HEK293 (cell line): ENCODE results near the gene TMEM198.

ENCODE experiments used
- CTCF ChIP-seq: fragments of 450-650 bp; formaldehyde crosslinking; IDR thresholded peaks from 2 replicates; pipeline ENCODE4 v1.5.1; 2016; ENCODE audit warnings: missing biosample characterization, missing genetic modification characterization
- HOXA7 ChIP-seq: sonication (generic); formaldehyde crosslinking; IDR thresholded peaks from 2 replicates; pipeline ENCODE4 v1.8.1; 2022; ENCODE audit warnings: missing genetic modification reagents, borderline replicate concordance
- SALL2 ChIP-seq: fragments of 450-650 bp; formaldehyde crosslinking; IDR thresholded peaks from 2 replicates; pipeline ENCODE4 v1.5.0; 2017; ENCODE audit warnings: missing biosample characterization, mild to moderate bottlenecking, missing genetic modification characterization, borderline replicate concordance
- ZNF175 ChIP-seq: fragments of 450-650 bp; formaldehyde crosslinking; IDR thresholded peaks from 2 replicates; pipeline ENCODE4 v1.5.1; 2016; ENCODE audit warnings: missing biosample characterization, missing genetic modification characterization
- ZNF274 ChIP-seq, 2 experiments: fragments of 200-500 bp in 1 of 2; fragments of 450-650 bp in 1 of 2; sonication (Bioruptor generic) in 1 of 2; formaldehyde crosslinking in 1 of 2; IDR thresholded peaks; 2 replicates each; pipeline versions ENCODE4 v1.5.1 to v1.6.1; 2014 to 2016; ENCODE audit warnings: borderline replicate concordance in 1 of 2, inconsistent platforms in 1 of 2, low read length in 1 of 2, missing biosample characterization in 1 of 2, missing genetic modification characterization in 1 of 2
- ZNF280D ChIP-seq: fragments of 450-650 bp; formaldehyde crosslinking; IDR thresholded peaks from 2 replicates; pipeline ENCODE4 v1.5.1; 2016; ENCODE audit warnings: missing biosample characterization, missing genetic modification characterization

DNA sequence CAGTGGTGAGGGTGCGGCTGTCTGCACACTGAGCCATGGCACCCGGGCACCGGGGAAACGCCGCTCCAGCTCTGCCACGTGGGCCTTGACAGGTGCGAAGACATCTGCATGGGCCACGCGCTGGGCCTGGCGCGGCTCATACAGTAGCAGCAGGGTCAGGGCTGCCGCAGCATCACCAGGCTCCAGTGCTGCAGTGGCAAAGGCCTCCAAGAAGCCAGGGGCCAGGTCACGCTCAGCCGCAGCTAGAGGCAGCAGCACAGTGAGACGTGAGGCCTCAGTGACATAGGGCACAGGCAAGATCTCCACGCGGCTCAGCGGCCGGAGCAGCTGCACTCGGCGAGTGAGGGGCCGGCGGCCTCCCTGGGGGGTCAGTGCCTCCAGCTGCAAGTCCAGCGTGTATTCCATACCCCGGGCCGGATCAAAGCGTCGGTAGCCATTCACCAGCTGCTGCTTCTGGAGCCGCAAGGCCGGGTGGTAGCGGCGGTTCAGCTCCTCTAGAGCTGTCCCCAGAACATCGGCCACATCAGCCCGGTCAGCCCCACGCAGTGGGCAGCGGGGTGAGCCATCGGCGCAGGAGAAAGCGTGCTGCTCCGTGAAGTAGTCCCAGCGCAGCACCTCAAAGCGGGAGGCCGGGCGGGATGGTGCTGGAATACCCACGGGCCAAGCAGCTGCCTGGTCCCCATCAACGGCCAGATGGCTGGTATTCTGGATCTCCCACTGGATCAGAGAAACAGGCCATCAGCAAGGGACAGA lies 3.7 kb upstream of the TMEM198 start:
- TF ChIP-seq CTCF (tag by site-specific recombination) (no peak), SALL2 (tag by site-specific recombination) (no peak), ZNF175 (tag by site-specific recombination) (no peak), HOXA7 (no peak), ZNF280D (tag by site-specific recombination) (no peak), ZNF274 (IDR thresholded peaks at IDR 0.05; ENCODE audit: low read length) (no peak), ZNF274 (tag by site-specific recombination; IDR thresholded peaks at IDR 0.05; ENCODE audit: borderline replicate concordance) (no peak)
